AG04449 (cell line): ENCODE results near the gene C16orf92.
A peak's percentile ranks its signal among the peaks of the same experiment; 100 is the strongest.
"Not testable (repeated sequence)": the region's sequence is repeated elsewhere in the genome, so short reads cannot be mapped to it uniquely, and the experiment has no call there.

Source experiments
- CTCF ChIA-PET: fragments of 350-600 bp; formaldehyde crosslinking; extraction: SDS; loops from one replicate; lab custom pipeline; 2021; ENCODE audit warnings: antibody characterized with exemption; lab: Yijun Ruan, JAX
- POLR2A ChIA-PET: fragments of 400-600, 350-600 bp; formaldehyde crosslinking; extraction: SDS; loops from one replicate; lab custom pipeline; 2020; ENCODE audit warnings: antibody characterized with exemption, inconsistent platforms; lab: Yijun Ruan, JAX
- DNase-seq: peaks from one replicate; pipeline ENCODE4 v3.0.0-alpha.2; 2010; ENCODE audit warnings: low read depth, low spot score
- H3K4me3 ChIP-seq: 2 replicates; pipeline ENCODE4 v1.5.1; 2011; ENCODE audit warnings: low read depth, mild to moderate bottlenecking, control low read depth, low read length
- CTCF ChIP-seq: IDR thresholded peaks from one replicate; pipeline ENCODE4 v1.5.1; 2011; ENCODE audit warnings: mild to moderate bottlenecking, moderate library complexity, low read length, control low read depth, inconsistent platforms; ENCODE audit not compliant: insufficient read depth; ENCODE audit errors: missing control alignments

Gene C16orf92

GRCh38 chr16:30009990-30010843 lies 12.8 kb upstream of the C16orf92 start:
- H3K4me3 ChIP-seq: peak overlapping the region; percentile 8; the same call in 1 of the 2 replicates
- ChIA-PET CTCF (interaction anchor here (1.7 kb wide), 1 partner anchor 9 kb away, joined by 4 read pairs; no protein-coding TSS in a partner anchor), POLR2A (interaction anchor here (0.6 kb wide), 1 partner anchor 47 kb away, joined by 5 read pairs; no protein-coding TSS in a partner anchor)
- TF ChIP-seq CTCF: no peak
- DNase-seq: no peak

DNA sequence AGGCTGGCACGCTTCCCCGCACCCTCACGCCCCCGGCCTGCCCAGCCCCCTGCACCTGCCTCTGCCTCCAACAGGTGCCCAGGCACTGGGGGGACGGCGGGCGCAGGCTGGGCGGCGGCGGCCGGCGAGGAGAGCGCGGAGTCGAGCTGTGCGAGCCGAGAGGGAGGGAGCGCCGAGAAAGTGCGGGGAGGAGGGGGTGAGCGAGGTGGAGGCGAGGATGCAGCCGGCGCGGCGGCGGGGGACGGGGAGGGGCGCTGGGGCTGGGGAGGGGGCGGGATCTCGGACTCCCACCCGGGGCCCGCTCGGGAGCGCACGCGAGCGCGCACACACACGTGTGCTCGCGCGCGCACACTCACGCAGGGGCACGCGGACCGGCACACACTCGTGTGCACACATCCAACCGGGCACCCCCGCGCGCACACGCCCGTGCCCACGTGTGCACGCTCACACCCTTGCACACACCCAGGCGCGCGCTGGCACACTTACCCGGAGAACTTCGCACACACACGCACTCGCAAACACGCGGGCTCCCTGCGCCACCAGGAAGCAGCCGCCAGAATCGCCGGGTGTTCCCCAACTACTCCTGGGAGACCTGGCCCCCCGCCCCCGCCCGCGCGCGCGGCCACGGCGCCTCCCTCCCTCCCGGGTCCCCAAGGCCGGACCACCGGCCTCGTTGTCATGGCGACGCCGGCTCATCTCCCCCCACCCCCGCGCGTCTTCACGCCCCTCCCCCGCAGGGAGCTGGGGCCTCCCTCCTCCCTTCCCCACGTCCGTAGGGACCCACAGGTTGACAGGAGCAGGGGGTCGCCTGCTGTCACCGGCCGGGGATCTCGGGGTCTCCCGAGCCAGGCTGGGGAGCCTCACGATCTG lies 11.9 kb upstream of the C16orf92 start, which contains the start of gene DOC2A:
TSS of gene DOC2A (minus strand) at position 184 of the 870 bp plus-strand sequence. CDS start 805 bp downstream, outside the sequence.
- peak within 1 kb of the TSS; percentile 49 for H3K4me3 ChIP-seq
- POLR2A ChIA-PET: no interaction called here
- CTCF ChIA-PET: no interaction called here
- no peak for TF ChIP-seq CTCF
- no peak for DNase-seq

DNA sequence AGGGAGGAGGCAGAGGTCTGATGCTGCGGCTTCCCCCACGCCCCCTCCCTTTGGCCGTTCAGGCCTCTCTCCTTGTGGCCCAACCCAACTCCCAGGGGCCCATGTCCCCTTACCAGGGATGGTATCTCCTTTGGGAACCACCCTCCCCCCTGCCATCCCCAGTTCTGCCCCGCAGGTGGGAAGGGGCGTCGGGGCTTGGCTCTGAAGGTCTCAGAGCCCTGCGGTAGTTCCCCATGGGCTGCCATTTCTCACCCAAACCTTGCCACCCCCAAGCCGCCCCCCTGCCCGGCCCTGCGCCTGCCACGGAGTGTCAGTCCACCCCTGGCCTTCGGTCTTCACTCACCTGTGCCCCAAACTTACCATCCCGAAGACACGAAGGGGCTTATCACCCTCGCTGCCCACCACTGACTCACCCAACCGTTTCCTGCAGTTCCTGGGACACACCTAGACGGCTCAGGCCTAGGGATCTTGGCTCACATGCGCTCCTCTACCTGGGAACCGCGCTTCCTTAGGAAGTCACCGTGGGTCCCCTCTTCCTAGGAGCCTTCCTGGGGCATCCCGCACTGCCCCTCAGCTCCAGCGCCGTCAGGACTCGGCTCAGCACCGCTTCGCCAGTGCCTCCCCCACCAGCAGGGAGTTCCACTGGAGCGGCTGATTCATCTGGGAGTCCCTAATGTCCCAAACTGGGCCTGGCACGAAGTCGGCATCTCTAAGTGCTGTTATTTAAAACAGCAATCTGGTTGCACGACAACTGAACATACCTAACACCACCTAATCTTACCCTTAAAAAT lies 11.1 kb upstream of the C16orf92 start:
- no peak overlapping the region for H3K4me3 ChIP-seq
- POLR2A ChIA-PET: no interaction called here
- no peak for TF ChIP-seq CTCF
- DNase-seq: no peak
- CTCF ChIA-PET: interaction anchor here (1.0 kb wide), 1 partner anchor 11 kb away, joined by 3 read pairs; the partner anchor contains the start of gene C16orf92

DNA sequence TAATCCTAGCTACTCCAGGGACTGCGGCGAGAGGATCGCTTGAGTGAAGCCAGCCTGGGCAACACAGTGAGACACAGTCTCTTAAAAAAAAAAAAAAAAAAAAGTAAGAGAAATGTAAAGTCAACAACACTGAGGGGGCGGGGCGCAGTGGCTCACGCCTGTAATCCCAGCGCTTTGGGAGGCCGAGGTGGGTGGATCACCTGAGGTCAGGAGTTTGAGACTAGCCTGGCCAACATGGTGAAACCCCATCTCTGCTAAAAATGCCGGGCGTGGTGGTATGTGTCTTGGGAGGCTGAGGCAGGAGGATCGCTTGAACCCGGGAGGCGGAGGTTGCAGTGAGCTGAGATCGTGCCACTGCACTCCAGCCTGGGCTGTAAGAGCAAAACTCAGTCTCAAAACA lies 10.4 kb upstream of the C16orf92 start:
- H3K4me3 ChIP-seq, POLR2A ChIA-PET, DNase-seq: not testable (repeated sequence)
- CTCF ChIA-PET: interaction anchor here (0.6 to 1.1 kb wide), 3 partner anchors 8 to 76 kb away, joined by 3 read pairs; partner anchors contain the start of gene C16orf92

DNA sequence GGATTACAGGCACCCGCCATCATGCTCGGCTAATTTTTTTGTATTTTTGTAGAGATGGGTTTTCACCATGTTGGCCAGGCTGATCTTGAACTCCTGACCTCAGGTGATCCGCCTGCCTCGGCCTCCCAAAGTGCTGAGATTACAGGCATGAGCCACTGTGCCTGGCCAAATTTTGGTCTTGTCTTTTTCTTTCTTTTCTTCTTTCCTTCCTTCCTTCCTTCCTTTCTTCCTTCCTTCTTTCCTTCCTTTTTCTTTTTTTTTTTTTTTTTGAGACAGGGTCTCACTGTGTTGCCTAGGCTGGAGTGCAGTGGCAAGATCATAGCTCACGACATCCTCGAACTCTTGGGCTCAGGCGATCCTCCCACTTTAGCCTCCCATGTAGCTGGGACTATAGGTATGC lies 7.5 kb upstream of the C16orf92 start:
- DNase-seq, H3K4me3 ChIP-seq, POLR2A ChIA-PET: not testable (repeated sequence)
- CTCF ChIA-PET: interaction anchor here (1.6 kb wide), 1 partner anchor 167 kb away, joined by 3 read pairs; no protein-coding TSS in a partner anchor

DNA sequence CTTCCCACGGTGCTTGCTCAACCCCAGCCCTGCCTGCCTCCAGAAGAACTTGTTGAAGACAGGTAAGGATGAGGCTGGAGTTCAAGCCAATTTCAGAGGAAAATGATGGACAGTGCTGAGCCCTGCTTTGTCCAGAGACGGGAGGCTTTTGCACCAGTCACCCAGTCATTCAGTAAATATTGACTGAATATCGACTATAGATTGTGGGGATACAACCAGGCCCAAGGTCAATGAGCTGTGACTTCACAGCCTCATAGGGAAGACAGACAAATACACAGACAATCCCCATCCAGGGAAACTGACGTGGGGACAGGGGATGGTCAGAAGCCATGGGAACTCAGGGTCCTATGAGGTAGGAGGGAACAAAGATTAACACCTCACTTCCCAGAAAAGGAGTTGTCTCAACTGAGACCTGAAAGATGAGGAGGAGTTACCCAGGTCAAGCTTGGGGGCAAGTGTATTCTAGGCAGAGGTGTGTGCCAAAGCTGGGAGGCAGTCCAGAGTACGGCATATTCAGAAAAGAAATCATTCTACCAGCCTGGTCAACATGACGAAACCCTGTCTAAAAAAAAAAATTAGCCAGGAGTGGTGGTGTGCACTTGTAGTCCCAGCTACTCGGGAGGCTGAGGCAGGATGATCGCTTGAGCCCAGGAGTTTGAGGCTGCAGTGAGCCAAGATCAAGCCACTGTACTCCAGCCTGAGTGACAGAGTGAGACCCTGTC lies 6.3 kb upstream of the C16orf92 start:
- TF ChIP-seq CTCF: no peak
- CTCF ChIA-PET: interaction anchor here (0.6 to 2.7 kb wide), 7 partner anchors 10 to 169 kb away, joined by 3 to 5 read pairs (median 3); no protein-coding TSS in a partner anchor
- POLR2A ChIA-PET: no interaction called here

More for the DNA sequence above, 6.3 kb upstream of the C16orf92 start:
- no peak overlapping the region for H3K4me3 ChIP-seq
- DNase-seq: no peak
